ENCODE measurements around the gene PVALB.

Gene PVALB

GRCh38 chr22:36823186-36823839, 6.5 kb upstream of the PVALB start:
- Histone ChIP-seq H3K4me1 (no peaks in the 10 kb centered on the region), H3K9me3 (no peaks in the 10 kb centered on the region)

GRCh38 chr22:36822581-36822980, 5.7 kb upstream of the PVALB start:
- Histone ChIP-seq H3K4me3 (ENCODE audit: low read depth, low read length) (no peak overlapping the region), H3K27me3 (peaks cover 24% of the 10 kb centered on the region), H3K4me1 (no peaks in the 10 kb centered on the region), H3K9me3 (no peaks in the 10 kb centered on the region), H3K36me3 (no peaks in the 10 kb centered on the region)
- TF ChIP-seq, protein P1, sequence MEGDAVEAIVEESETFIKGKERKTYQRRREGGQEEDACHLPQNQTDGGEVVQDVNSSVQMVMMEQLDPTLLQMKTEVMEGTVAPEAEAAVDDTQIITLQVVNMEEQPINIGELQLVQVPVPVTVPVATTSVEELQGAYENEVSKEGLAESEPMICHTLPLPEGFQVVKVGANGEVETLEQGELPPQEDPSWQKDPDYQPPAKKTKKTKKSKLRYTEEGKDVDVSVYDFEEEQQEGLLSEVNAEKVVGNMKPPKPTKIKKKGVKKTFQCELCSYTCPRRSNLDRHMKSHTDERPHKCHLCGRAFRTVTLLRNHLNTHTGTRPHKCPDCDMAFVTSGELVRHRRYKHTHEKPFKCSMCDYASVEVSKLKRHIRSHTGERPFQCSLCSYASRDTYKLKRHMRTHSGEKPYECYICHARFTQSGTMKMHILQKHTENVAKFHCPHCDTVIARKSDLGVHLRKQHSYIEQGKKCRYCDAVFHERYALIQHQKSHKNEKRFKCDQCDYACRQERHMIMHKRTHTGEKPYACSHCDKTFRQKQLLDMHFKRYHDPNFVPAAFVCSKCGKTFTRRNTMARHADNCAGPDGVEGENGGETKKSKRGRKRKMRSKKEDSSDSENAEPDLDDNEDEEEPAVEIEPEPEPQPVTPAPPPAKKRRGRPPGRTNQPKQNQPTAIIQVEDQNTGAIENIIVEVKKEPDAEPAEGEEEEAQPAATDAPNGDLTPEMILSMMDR (IDR thresholded peaks at IDR 0.05; ENCODE audit: low read depth, low read length) = no peak
- no peak for DNase-seq

More at GRCh38 chr22:36823186-36823839, 6.5 kb upstream of the PVALB start:
- Histone ChIP-seq H3K27me3 (peaks cover 17% of the 10 kb centered on the region), H3K4me3 (ENCODE audit: low read depth, low read length) (no peak overlapping the region), H3K36me3 (no peaks in the 10 kb centered on the region)
- DNase-seq = no peak
- TF ChIP-seq, protein P1 (IDR thresholded peaks at IDR 0.05; ENCODE audit: low read depth, low read length) = no peak

DNA sequence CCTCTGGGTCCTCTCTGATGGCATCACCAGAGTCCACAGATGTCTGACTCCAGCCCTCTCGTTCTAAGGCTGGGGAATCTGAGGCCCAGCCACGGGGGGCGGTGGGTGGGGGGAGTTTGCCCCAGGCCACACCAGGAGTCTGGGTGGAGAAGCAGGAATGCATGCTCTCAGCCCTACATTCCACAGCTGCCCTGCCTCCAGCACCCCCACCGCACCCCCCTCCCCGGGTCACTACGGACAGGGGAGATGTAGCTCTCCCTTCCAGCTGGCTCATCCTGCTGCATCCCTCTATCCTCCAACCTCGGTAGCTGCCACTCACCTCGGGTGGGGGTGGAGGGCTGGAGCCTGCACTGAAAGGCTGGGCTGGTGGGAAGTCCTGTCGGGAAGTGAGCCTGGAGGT, 2.3 kb upstream of the PVALB start:
- TF ChIP-seq, protein P1 (IDR thresholded peaks at IDR 0.05; ENCODE audit: low read depth, low read length) = no peak
- Histone ChIP-seq H3K27me3 (peaks cover 59% of the 10 kb centered on the region), H3K36me3 (no peaks in the 10 kb centered on the region), H3K4me1 (no peaks in the 10 kb centered on the region), H3K9me3 (no peaks in the 10 kb centered on the region), H3K4me3 (ENCODE audit: low read depth, low read length) (no peak overlapping the region)
- DNase-seq = no peak

DNA sequence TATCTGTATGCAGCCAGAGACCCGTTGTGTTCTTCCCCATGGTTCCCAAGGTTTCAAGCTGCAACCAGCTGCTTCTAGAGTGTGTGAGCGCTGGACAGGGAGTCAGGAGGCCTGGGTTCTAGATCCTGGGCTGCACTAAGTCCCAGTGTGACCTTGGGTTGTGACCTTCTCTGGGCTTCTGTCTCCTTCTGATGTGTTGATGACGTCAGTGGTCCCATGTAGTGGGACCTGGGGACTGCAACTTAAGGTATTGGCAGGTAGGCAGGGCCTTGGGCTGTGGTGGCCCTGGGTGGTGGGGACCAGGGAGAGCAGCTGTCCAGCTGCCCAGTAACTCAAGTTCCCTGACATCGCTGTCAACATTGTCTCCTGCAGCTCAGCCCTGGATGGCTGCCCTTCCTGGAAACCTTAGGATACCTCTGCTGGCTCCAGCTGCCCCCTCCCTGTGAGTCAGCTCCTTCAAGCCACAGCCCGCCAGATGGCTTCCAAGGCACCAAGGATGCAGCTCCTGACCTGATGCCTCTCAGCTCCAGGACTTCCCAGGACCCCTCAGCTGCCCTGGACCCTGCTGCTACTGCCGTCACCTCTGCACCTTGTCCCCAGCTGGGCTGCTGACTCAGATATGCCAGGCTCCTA, 1.3 kb upstream of the PVALB start:
- TF ChIP-seq, protein P1 (IDR thresholded peaks at IDR 0.05; ENCODE audit: low read depth, low read length) = no peak
- Histone ChIP-seq H3K4me1 (no peaks in the 10 kb centered on the region), H3K36me3 (no peaks in the 10 kb centered on the region), H3K4me3 (ENCODE audit: low read depth, low read length) (no peak overlapping the region), H3K9me3 (no peaks in the 10 kb centered on the region), H3K27me3 (peaks cover 68% of the 10 kb centered on the region)
- DNase-seq = no peak

- no peak overlapping the region for H3K4me3 ChIP-seq (ENCODE audit: low read depth, low read length)
- no peaks in the 10 kb centered on the region for H3K9me3 ChIP-seq
- H3K4me1 ChIP-seq = no peaks in the 10 kb centered on the region
- H3K27me3 ChIP-seq = peaks cover 72% of the 10 kb centered on the region
- TF ChIP-seq, protein P1 (IDR thresholded peaks at IDR 0.05; ENCODE audit: low read depth, low read length) = no peak
- no peak for DNase-seq
- H3K36me3 ChIP-seq = no peaks in the 10 kb centered on the region
Observed at GRCh38 chr22:36817525-36817848, 652 bp upstream of the PVALB start.

DNA sequence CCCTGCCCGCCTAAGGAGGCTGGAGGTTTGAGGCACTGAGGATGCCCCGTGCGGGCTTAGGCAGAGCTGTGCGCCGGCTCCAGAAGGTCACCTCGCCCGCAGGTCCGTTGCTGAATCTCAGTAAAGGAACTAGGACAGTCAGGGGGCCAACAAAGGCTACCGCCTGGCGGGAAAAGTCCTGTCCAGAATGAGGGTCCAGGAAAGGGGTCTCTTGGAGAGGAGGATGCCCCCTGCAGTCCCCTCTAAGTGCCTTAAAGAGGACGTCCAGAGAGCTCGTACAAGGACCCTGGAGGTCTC, 548 bp downstream of the PVALB start:
- Histone ChIP-seq H3K4me1 (no peaks in the 10 kb centered on the region), H3K9me3 (no peaks in the 10 kb centered on the region), H3K36me3 (no peaks in the 10 kb centered on the region), H3K27me3 (peaks cover 72% of the 10 kb centered on the region), H3K4me3 (ENCODE audit: low read depth, low read length) (no peak overlapping the region)
- DNase-seq = no peak
- TF ChIP-seq, protein P1 (IDR thresholded peaks at IDR 0.05; ENCODE audit: low read depth, low read length) = no peak
